ENCODE data around the gene TTLL1.
A peak's percentile ranks its signal among the peaks of the same experiment; 100 is the strongest.

Gene TTLL1

GRCh38 chr22:43126501-43127165 is 37.4 kb upstream of the TTLL1 start:
- CTCF ChIA-PET = interaction anchor here (0.8 to 1.1 kb wide), 2 partner anchors 9 to 11 kb away, joined by 4 to 5 read pairs; no protein-coding TSS in a partner anchor
- H3K4me3 ChIP-seq (ENCODE audit: low read depth, low read length) = no peak overlapping the region
- peak; percentile 38 for DNase-seq (ENCODE audit: low read depth, low spot score)
- no peak for TF ChIP-seq CTCF (IDR thresholded peaks at IDR 0.05; ENCODE audit: insufficient read depth, low read length, missing control alignments)
- POLR2A ChIA-PET = no interaction called here

GRCh38 chr22:43118953-43119458 is 29.8 kb upstream of the TTLL1 start:
- ChIA-PET POLR2A (no interaction called here), CTCF (no interaction called here)
- DNase-seq (ENCODE audit: low read depth, low spot score) = no peak
- no peak for TF ChIP-seq CTCF (IDR thresholded peaks at IDR 0.05; ENCODE audit: insufficient read depth, low read length, missing control alignments)
- H3K4me3 ChIP-seq (ENCODE audit: low read depth, low read length) = no peak overlapping the region

GRCh38 chr22:43118024-43118849 is 29.0 kb upstream of the TTLL1 start:
- CTCF ChIA-PET = no interaction called here
- no peak for DNase-seq (ENCODE audit: low read depth, low spot score)
- TF ChIP-seq CTCF (IDR thresholded peaks at IDR 0.05; ENCODE audit: insufficient read depth, low read length, missing control alignments) = no peak
- H3K4me3 ChIP-seq (ENCODE audit: low read depth, low read length) = no peak overlapping the region
- POLR2A ChIA-PET = no interaction called here

- ChIA-PET POLR2A (no interaction called here), CTCF (interaction anchor here (1.3 kb wide), 1 partner anchor 16 kb away, joined by 3 read pairs; no protein-coding TSS in a partner anchor)
- TF ChIP-seq CTCF (IDR thresholded peaks at IDR 0.05; ENCODE audit: insufficient read depth, low read length, missing control alignments) = no peak
- DNase-seq (ENCODE audit: low read depth, low spot score) = no peak
- H3K4me3 ChIP-seq (ENCODE audit: low read depth, low read length) = no peak overlapping the region
These were observed 27.7 kb upstream of the TTLL1 start for GRCh38 chr22:43116932-43117331.

GRCh38 chr22:43114958-43115357 is 25.8 kb upstream of the TTLL1 start:
- ChIA-PET POLR2A (no interaction called here), CTCF (no interaction called here)
- H3K4me3 ChIP-seq (ENCODE audit: low read depth, low read length) = no peak overlapping the region
- DNase-seq (ENCODE audit: low read depth, low spot score) = no peak
- no peak for TF ChIP-seq CTCF (IDR thresholded peaks at IDR 0.05; ENCODE audit: insufficient read depth, low read length, missing control alignments)

GRCh38 chr22:43113526-43114251 is 24.5 kb upstream of the TTLL1 start:
- no peak overlapping the region for H3K4me3 ChIP-seq (ENCODE audit: low read depth, low read length)
- no peak for TF ChIP-seq CTCF (IDR thresholded peaks at IDR 0.05; ENCODE audit: insufficient read depth, low read length, missing control alignments)
- CTCF ChIA-PET = no interaction called here
- no peak for DNase-seq (ENCODE audit: low read depth, low spot score)
- POLR2A ChIA-PET = no interaction called here

Measured in AG04449 (cell line).